ENCODE results near the gene TTYH2. TPM values are rescaled to one million over a fixed set of nuclear protein-coding genes. Genes with fewer than 3 reads are reported as not detected.

TTYH2 gene
- total RNA-seq, 1 donor from 2014 or later = 30.3 TPM

DNA sequence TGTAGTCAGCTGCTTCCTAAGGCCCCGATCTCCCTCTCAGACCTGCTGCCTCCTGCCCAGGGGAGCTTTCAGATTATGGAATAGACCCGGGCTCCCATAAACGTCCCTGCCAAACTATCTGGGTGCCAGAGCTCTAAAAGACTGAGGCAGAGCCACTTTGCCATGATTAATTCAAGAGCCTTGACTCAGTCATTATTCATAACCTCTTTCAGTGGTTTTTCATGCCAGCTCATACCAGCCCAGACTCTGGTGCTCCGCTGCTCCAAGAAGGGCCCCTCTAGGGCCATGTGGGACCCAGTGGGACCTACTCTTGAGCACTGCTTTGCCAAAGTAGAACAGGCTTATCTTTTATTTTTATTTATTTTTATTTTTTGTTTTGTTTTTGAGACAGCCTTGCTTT lies 84.6 kb downstream of the TTYH2 start:
- Histone ChIP-seq H3K27ac (no peak overlapping the region), H3K9me3 (no peaks in the 10 kb centered on the region), H3K4me1 (no peaks in the 10 kb centered on the region), H3K27me3 (no peaks in the 10 kb centered on the region), H3K36me3 (no peaks in the 10 kb centered on the region), H3K4me3 (no peak overlapping the region)
- intact Hi-C loops (cut with DNase I) = no loop called here
- TF ChIP-seq, protein P1, sequence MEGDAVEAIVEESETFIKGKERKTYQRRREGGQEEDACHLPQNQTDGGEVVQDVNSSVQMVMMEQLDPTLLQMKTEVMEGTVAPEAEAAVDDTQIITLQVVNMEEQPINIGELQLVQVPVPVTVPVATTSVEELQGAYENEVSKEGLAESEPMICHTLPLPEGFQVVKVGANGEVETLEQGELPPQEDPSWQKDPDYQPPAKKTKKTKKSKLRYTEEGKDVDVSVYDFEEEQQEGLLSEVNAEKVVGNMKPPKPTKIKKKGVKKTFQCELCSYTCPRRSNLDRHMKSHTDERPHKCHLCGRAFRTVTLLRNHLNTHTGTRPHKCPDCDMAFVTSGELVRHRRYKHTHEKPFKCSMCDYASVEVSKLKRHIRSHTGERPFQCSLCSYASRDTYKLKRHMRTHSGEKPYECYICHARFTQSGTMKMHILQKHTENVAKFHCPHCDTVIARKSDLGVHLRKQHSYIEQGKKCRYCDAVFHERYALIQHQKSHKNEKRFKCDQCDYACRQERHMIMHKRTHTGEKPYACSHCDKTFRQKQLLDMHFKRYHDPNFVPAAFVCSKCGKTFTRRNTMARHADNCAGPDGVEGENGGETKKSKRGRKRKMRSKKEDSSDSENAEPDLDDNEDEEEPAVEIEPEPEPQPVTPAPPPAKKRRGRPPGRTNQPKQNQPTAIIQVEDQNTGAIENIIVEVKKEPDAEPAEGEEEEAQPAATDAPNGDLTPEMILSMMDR (IDR thresholded peaks at IDR 0.05) = no peak
- DNase-seq (ENCODE audit: low spot score in 2 of 2) = no peak

DNA sequence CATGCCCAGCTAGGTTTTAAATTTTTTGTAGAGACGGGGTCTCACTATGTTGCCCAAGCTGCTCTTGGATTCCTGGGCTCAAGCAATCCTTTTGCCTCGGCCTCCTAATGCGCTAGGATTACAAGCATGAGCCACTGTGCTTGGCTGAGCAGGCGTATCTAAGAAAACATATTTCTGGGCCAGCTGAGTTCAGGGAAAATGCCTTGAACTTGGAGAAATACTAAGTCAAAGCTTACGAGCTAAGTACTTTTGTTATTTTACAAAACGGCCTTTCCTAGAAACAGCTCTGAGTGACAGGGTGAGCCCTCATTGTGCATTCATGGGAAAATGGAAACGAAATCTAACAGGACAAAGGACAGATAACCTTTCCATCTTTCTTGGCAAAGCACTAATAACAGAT lies 85.4 kb downstream of the TTYH2 start:
- intact Hi-C loops (cut with DNase I) = no loop called here

DNA sequence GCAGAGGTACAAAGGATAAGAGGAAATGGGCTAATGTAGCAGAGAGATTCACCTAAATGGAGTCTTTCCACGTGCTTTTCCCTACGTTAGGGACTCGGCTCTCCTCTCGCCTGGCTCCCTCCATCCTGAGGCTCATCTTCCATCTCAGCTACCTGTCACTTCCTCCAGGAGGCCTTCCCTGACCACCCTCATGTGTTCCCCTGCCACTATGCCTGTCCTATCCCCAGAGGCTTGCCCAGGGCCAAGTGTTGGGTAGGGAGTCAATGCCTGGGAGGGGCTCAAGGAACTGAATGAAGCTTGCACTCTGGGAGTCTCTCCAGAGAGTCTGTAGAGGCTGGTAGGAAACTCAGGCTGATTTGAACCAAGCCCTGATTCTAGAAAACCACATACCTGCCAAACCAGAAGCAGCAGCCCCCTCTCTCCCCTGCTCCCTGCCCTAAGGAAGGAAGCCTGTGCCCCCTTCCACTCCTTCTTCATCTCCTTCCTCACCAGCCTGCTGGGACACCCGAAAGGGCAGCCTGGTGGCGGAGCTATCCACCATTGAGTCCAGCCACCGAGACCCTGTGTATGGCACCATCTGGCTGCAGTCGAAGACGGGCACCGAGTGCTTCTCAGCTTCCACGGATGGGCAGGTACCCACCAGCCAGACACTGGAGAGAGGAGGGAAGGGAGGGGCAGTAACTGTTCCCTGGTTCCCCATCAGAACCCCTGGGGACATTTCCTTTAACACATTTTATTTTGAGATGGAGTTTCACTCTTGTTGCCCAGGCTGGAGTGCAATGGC lies 86.0 kb downstream of the TTYH2 start:
- Histone ChIP-seq H3K27me3 (no peaks in the 10 kb centered on the region), H3K4me3 (no peak overlapping the region), H3K36me3 (no peaks in the 10 kb centered on the region), H3K27ac (no peak overlapping the region), H3K9me3 (no peaks in the 10 kb centered on the region), H3K4me1 (no peaks in the 10 kb centered on the region)
- TF ChIP-seq, protein P1 (IDR thresholded peaks at IDR 0.05) = no peak
- no peak for DNase-seq (ENCODE audit: low spot score in 2 of 2)
- intact Hi-C loops (cut with DNase I) = no loop called here

More for the DNA sequence above, 85.4 kb downstream of the TTYH2 start:
- no peak overlapping the region for H3K4me3 ChIP-seq
- H3K9me3 ChIP-seq = no peaks in the 10 kb centered on the region
- TF ChIP-seq, protein P1 (IDR thresholded peaks at IDR 0.05) = no peak
- no peaks in the 10 kb centered on the region for H3K4me1 ChIP-seq
- DNase-seq (ENCODE audit: low spot score in 2 of 2) = no peak
- H3K27me3 ChIP-seq = no peaks in the 10 kb centered on the region
- H3K36me3 ChIP-seq = no peaks in the 10 kb centered on the region
- H3K27ac ChIP-seq = no peak overlapping the region

DNA sequence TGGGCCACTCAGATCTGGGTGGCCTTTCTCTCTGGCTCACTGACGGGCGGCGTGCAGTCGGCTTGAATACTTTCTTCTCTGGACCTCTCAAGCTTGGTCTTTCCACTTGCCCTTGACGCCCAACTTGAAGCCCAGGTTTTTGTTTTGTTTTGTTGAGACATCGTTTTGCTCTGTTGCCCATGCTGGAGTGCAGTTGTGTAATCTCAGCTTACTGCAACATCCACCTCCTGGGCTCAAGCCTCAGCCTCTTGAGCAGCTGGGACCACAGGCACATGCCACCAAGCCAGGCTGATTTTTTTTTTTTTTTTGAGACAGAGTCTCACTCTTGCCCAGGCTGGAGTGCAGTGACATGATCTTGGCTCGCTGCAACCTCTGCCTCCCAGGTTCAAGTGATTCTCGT lies 89.9 kb downstream of the TTYH2 start:
- Histone ChIP-seq H3K27me3 (no peaks in the 10 kb centered on the region), H3K4me1 (no peaks in the 10 kb centered on the region), H3K27ac (no peak overlapping the region), H3K4me3 (no peak overlapping the region), H3K9me3 (no peaks in the 10 kb centered on the region), H3K36me3 (no peaks in the 10 kb centered on the region)
- no peak for DNase-seq (ENCODE audit: low spot score in 2 of 2)
- intact Hi-C loops (cut with DNase I) = no loop called here
- TF ChIP-seq, protein P1 (IDR thresholded peaks at IDR 0.05) = no peak

DNA sequence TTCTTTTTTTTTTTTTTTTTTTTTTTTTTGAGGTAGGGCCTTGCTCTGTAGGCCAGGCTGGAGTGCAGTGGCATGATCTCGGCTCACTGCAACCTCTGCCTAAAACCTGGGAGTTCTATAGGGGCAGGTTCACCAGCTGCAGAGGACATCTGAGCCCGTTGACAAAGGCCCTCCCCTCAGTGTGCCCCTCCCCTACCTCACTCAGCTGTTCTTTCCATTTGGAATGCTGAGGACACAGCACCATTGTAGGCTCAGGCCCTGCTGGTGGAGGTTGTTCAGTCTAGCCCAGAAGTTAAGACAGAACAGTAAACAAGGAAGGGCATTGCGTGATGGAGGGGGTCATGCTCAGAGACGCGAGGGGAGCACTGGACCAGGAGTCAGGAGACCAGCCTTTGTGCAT lies 90.8 kb downstream of the TTYH2 start:
- H3K27ac ChIP-seq = no peak overlapping the region
- H3K4me1 ChIP-seq = no peaks in the 10 kb centered on the region
- intact Hi-C loops (cut with DNase I) = no loop called here
- no peaks in the 10 kb centered on the region for H3K9me3 ChIP-seq
- no peaks in the 10 kb centered on the region for H3K27me3 ChIP-seq
- DNase-seq (ENCODE audit: low spot score in 2 of 2) = no peak
- H3K4me3 ChIP-seq = no peak overlapping the region
- no peaks in the 10 kb centered on the region for H3K36me3 ChIP-seq
- TF ChIP-seq, protein P1 (IDR thresholded peaks at IDR 0.05) = no peak

Measured in ascending aorta (tissue), 2 donors.